ENCODE data around the gene ZSCAN26.
"Not testable (repeated sequence)": the region's sequence is repeated elsewhere in the genome, so short reads cannot be mapped to it uniquely, and the experiment has no call there.

ZSCAN26 gene

GRCh38 chr6:28257042-28257441, 9.9 kb upstream of the ZSCAN26 start:
- DNase-seq = no peak

- DNase-seq = no peak
Measured at GRCh38 chr6:28258877-28259777, 7.8 kb upstream of the ZSCAN26 start, which contains the start of gene NKAPL. TSS of gene NKAPL (plus strand) at chr6:28259297. CDS start at chr6:28259372, 75 bp downstream.

- DNase-seq = peak in 1 of 2 experiments; percentile 6
Measured at GRCh38 chr6:28263922-28264321, 3.0 kb upstream of the ZSCAN26 start.

GRCh38 chr6:28264834-28265401, 2.0 kb upstream of the ZSCAN26 start:
- DNase-seq = no peak

GRCh38 chr6:28266563-28266961, 381 bp upstream of the ZSCAN26 start:
- no peak for DNase-seq

GRCh38 chr6:28267695-28268059, 734 bp downstream of the ZSCAN26 start:
- no peak for DNase-seq

GRCh38 chr6:28269492-28269891, 2.5 kb downstream of the ZSCAN26 start:
- peak; percentile 45 to 64 for DNase-seq

GRCh38 chr6:28274888-28275287, 7.9 kb downstream of the ZSCAN26 start:
- DNase-seq = no peak

GRCh38 chr6:28277746-28278145, 10.8 kb downstream of the ZSCAN26 start:
- DNase-seq = no peak

GRCh38 chr6:28280595-28281287, 13.8 kb downstream of the ZSCAN26 start:
- DNase-seq = peak in 1 of 2 experiments; percentile 7

- peak; percentile 75 to 80 for DNase-seq
Measured at GRCh38 chr6:28281288-28282064, 14.5 kb downstream of the ZSCAN26 start, which contains the start of gene PGBD1. TSS of gene PGBD1 (plus strand) at chr6:28281572. CDS start at chr6:28283814, 2,242 bp downstream.

GRCh38 chr6:28282926-28283325, 16.0 kb downstream of the ZSCAN26 start:
- DNase-seq = no peak

GRCh38 chr6:28291573-28291972, 24.6 kb downstream of the ZSCAN26 start:
- DNase-seq = no peak

- DNase-seq = no peak
Measured at GRCh38 chr6:28295326-28295725, 28.4 kb downstream of the ZSCAN26 start.

- DNase-seq = no peak
Measured at GRCh38 chr6:28296520-28297060, 29.6 kb downstream of the ZSCAN26 start.

- DNase-seq = no peak
Measured at GRCh38 chr6:28303570-28303969, 36.6 kb downstream of the ZSCAN26 start.

GRCh38 chr6:28306363-28306762, 39.4 kb downstream of the ZSCAN26 start:
- not testable (repeated sequence) for DNase-seq

GRCh38 chr6:28311139-28311823, 44.3 kb downstream of the ZSCAN26 start:
- DNase-seq = no peak

- DNase-seq = no peak
Measured at GRCh38 chr6:28312939-28313338, 46.0 kb downstream of the ZSCAN26 start.

GRCh38 chr6:28315628-28316027, 48.7 kb downstream of the ZSCAN26 start:
- DNase-seq = no peak

- DNase-seq = not testable (repeated sequence)
Measured at GRCh38 chr6:28317866-28318265, 50.9 kb downstream of the ZSCAN26 start.

- no peak for DNase-seq
Measured at GRCh38 chr6:28322661-28323060, 55.7 kb downstream of the ZSCAN26 start.
